ENCODE measurements around the gene ECHDC1. TPM values are rescaled to one million over a fixed set of nuclear protein-coding genes. Genes with fewer than 3 reads are reported as not detected.

ECHDC1 gene
- total RNA-seq, 2 experiments from 2014 or later = 39.5 to 46.1 TPM

DNA sequence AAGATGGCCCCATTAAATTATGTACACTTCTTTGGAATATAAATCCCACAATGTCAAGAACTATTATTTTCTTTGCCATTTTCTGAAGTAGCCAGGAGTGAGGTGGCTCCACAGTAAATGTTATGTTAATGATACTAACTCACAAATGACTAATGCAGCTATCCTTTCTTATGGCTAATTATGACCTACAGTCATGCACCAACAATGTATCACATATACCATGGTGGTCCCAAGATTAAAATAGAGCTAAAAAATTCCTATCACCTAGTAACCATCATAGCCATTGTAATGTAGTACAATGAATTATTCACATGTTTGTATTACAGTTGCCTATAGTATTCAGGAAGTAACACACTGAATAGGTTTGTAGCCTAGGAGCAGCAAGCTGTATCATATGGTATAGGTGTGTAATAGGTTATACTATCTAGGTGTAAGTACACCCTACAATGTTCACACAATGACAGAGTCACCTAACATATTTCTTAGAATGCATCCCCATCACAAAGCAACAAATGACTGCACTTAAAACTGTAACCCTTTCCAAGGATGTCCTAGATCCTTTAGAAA, 15.3 kb downstream of the ECHDC1 start:
- no peaks in the 10 kb centered on the region for H3K27me3 Mint-ChIP-seq
- H3K9me3 Mint-ChIP-seq (ENCODE audit: low read depth) = no peaks in the 10 kb centered on the region
- ATAC-seq (no peak), DNase-seq (no peak)
- H3K4me1 Mint-ChIP-seq = peaks cover 6% of the 10 kb centered on the region
- CTCF ChIA-PET = no interaction called here
- H3K27ac Mint-ChIP-seq = no peak overlapping the region
- H3K36me3 Mint-ChIP-seq = peaks cover 32% of the 10 kb centered on the region
- no peak overlapping the region for H3K4me3 Mint-ChIP-seq

DNA sequence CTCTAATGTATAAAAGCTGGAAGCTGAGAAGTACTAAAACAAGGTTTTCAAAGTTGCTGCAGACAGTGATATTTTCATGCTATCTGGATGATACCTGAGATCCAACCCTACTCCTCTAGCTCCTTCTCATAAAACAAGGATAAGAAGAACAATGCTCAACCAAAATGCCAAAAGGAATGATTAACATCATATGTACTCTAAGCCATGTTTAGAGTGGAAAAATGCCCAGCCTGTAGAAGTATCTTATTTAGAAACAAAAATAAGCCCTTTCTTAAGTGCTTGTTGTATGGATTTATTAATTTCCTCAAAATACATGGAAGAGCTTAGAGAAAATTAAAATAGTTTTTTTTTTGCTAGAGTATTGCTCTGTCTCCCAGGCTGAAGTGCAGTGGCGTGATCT, 23.7 kb downstream of the ECHDC1 start:
- Mint-ChIP-seq H3K36me3 (peaks cover 26% of the 10 kb centered on the region), H3K9me3 (ENCODE audit: low read depth) (no peaks in the 10 kb centered on the region), H3K4me1 (no peaks in the 10 kb centered on the region), H3K27me3 (no peaks in the 10 kb centered on the region), H3K4me3 (no peak overlapping the region), H3K27ac (no peak overlapping the region)
- DNase-seq (no peak), ATAC-seq (no peak)
- CTCF ChIA-PET = interaction anchor here (0.7 kb wide), 1 partner anchor 197 kb away, joined by 3 read pairs; no protein-coding TSS in a partner anchor

DNA sequence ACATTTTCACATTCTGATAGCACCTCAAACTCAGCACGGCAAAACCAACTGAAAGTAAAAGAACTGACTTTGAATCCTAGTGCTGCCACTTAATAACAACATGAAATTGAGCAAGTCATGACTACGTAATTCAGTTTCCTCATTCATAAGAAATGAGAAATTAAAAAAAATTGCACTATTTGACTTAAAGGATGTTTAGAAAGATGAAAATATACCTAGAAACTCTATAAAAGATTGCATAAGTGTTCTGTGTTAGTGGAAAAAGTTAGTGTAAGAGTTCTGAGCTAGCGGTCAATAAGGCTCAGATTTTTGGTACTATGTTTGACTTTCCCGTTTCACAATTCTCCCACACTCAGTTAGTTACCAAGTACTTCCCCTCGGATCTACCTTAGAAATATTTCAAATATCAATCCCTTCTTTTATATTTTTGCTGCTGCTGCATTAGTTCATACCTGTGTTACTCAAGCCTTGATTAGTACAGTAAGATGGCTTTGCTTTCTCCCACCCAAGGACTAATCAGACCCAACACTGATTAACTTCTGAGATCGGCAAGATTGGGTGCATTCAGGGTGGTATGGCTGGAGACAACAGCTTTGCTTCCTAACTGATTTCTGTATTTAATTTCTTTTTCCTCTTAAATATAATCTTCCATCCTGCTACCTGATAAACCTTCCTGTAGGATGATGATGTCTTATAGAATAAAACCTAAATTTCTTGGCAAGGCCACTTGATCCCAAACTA, 25.9 kb downstream of the ECHDC1 start:
- DNase-seq = no peak
- H3K9me3 Mint-ChIP-seq (ENCODE audit: low read depth) = no peaks in the 10 kb centered on the region
- CTCF ChIA-PET = interaction anchor here (2.1 kb wide), 1 partner anchor 198 kb away, joined by 4 read pairs; no protein-coding TSS in a partner anchor

GRCh38 chr6:127305741-127306140, 37.7 kb downstream of the ECHDC1 start:
- no peak overlapping the region for H3K27ac Mint-ChIP-seq
- H3K36me3 Mint-ChIP-seq = peaks cover 48% of the 10 kb centered on the region
- peaks cover 11% of the 10 kb centered on the region for H3K4me1 Mint-ChIP-seq
- no peaks in the 10 kb centered on the region for H3K27me3 Mint-ChIP-seq
- CTCF ChIA-PET = interaction anchor here (0.7 to 2.8 kb wide), 5 partner anchors 14 to 211 kb away, joined by 3 to 11 read pairs (median 5); partner anchors contain the start of gene RNF146
- H3K9me3 Mint-ChIP-seq (ENCODE audit: low read depth) = peaks cover 6% of the 10 kb centered on the region
- ATAC-seq (no peak), DNase-seq (no peak)
- H3K4me3 Mint-ChIP-seq = no peak overlapping the region

More for the DNA sequence above, 25.9 kb downstream of the ECHDC1 start:
- H3K4me1 Mint-ChIP-seq = no peaks in the 10 kb centered on the region
- no peak overlapping the region for H3K4me3 Mint-ChIP-seq
- ATAC-seq = no peak
- H3K36me3 Mint-ChIP-seq = peaks cover 27% of the 10 kb centered on the region
- no peak overlapping the region for H3K27ac Mint-ChIP-seq
- H3K27me3 Mint-ChIP-seq = no peaks in the 10 kb centered on the region

- no peak for DNase-seq
- Mint-ChIP-seq H3K27ac (no peak overlapping the region), H3K9me3 (ENCODE audit: low read depth) (no peaks in the 10 kb centered on the region), H3K4me3 (no peak overlapping the region), H3K27me3 (no peaks in the 10 kb centered on the region), H3K36me3 (peaks cover 33% of the 10 kb centered on the region), H3K4me1 (peaks cover 11% of the 10 kb centered on the region)
- CTCF ChIA-PET = interaction anchor here (1.1 to 2.8 kb wide), 8 partner anchors 11 to 234 kb away, joined by 3 to 11 read pairs (median 3); partner anchors contain the start of gene RNF146
- no peak for ATAC-seq
Observed at GRCh38 chr6:127303917-127304316, 39.5 kb downstream of the ECHDC1 start.

DNA sequence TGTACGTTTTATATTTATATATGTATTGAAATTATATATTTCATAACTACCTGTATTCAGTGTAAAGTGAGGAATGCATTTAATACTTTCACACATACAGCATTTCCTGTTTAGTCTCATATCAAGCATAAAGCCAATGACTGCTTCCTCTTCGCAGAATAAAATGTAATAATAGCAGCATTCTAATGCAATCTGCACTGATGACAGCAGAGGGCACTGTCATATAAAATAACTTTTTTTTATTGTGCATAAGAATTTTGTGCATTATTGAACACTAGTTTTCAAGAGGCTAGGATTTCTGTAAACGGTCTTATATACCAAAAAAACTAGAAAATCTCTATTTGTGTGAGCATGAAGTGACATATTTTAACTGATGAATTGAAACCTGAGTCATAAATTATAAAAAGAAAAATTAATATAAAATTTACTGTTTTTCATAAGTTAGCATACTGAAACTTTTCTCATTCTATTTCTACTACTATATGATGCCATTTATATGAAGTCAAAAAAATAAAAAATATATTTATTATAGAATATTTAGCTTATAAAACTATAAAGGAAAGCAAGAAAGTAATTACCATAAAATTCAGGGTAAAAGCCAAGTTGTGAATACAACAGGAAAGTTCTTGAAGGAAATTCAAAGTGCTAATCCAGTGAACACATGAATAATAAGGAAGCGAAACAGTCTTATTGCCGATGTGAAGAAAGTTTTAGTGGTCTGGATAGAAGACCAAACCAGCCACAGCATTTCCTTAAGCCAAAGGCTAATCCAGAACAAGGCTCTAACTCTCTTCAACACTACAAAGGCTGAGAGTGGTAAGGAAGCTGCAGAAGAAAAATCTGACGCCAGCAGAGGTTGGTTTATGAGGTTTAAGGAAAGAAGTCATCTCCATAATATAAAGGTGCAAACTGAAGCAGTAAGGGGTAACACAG, 40.4 kb downstream of the ECHDC1 start:
- H3K27ac Mint-ChIP-seq = no peak overlapping the region
- H3K4me3 Mint-ChIP-seq = no peak overlapping the region
- ATAC-seq (peak; percentile 60), DNase-seq (peak; percentile 58)
- no peaks in the 10 kb centered on the region for H3K27me3 Mint-ChIP-seq
- peaks cover 11% of the 10 kb centered on the region for H3K4me1 Mint-ChIP-seq
- CTCF ChIA-PET = interaction anchor here (1.1 to 4.5 kb wide), 9 partner anchors 12 to 237 kb away, joined by 3 to 18 read pairs (median 4); partner anchors contain the start of gene RNF146
- no peaks in the 10 kb centered on the region for H3K9me3 Mint-ChIP-seq (ENCODE audit: low read depth)
- H3K36me3 Mint-ChIP-seq = peaks cover 24% of the 10 kb centered on the region

- H3K27me3 Mint-ChIP-seq = no peaks in the 10 kb centered on the region
- no peak overlapping the region for H3K4me3 Mint-ChIP-seq
- ATAC-seq (no peak), DNase-seq (no peak)
- CTCF ChIA-PET = interaction anchor here (0.9 to 4.5 kb wide), 7 partner anchors 8 to 238 kb away, joined by 3 to 18 read pairs (median 3); partner anchors contain the start of gene RNF146
- no peaks in the 10 kb centered on the region for H3K9me3 Mint-ChIP-seq (ENCODE audit: low read depth)
- peaks cover 18% of the 10 kb centered on the region for H3K36me3 Mint-ChIP-seq
- peaks cover 11% of the 10 kb centered on the region for H3K4me1 Mint-ChIP-seq
- no peak overlapping the region for H3K27ac Mint-ChIP-seq
Observed at GRCh38 chr6:127301199-127301700, 42.2 kb downstream of the ECHDC1 start.

DNA sequence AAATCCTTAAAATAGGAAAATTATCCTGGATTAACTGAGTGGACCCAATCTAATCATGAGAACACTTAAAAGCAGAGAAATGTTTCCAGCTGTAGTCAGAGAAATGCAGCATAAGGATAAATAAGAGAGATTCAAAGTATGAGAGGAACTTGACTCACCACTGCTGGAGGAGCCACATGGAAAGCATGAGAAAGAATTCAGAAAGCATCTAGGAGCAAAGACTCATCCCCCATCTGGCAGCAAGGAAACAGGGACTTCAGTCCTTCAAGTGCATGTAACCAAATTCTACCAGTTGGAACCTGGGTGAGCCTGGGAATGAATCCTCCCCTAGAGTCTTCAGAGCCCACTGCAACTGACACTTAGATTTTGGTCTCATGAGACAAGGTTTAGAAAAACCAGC, 43.0 kb downstream of the ECHDC1 start:
- peaks cover 11% of the 10 kb centered on the region for H3K4me1 Mint-ChIP-seq
- ATAC-seq (no peak), DNase-seq (no peak)
- H3K27me3 Mint-ChIP-seq = no peaks in the 10 kb centered on the region
- H3K9me3 Mint-ChIP-seq (ENCODE audit: low read depth) = no peaks in the 10 kb centered on the region
- H3K4me3 Mint-ChIP-seq = no peak overlapping the region
- CTCF ChIA-PET = interaction anchor here (0.9 to 4.5 kb wide), 3 partner anchors 34 to 239 kb away, joined by 3 to 18 read pairs (median 3); partner anchors contain the start of gene RNF146
- no peak overlapping the region for H3K27ac Mint-ChIP-seq
- peaks cover 11% of the 10 kb centered on the region for H3K36me3 Mint-ChIP-seq

GRCh38 chr6:127299522-127300240, 43.7 kb downstream of the ECHDC1 start:
- peaks cover 13% of the 10 kb centered on the region for H3K36me3 Mint-ChIP-seq
- no peak for DNase-seq
- H3K27ac Mint-ChIP-seq = no peak overlapping the region
- ATAC-seq = no peak
- CTCF ChIA-PET = interaction anchor here (0.9 to 4.5 kb wide), 4 partner anchors 15 to 240 kb away, joined by 3 to 18 read pairs (median 3); partner anchors contain the start of gene RNF146
- H3K27me3 Mint-ChIP-seq = no peaks in the 10 kb centered on the region
- H3K4me3 Mint-ChIP-seq = no peak overlapping the region
- no peaks in the 10 kb centered on the region for H3K9me3 Mint-ChIP-seq (ENCODE audit: low read depth)
- H3K4me1 Mint-ChIP-seq = peaks cover 11% of the 10 kb centered on the region

- H3K4me3 Mint-ChIP-seq = no peak overlapping the region
- ATAC-seq (no peak), DNase-seq (no peak)
- no peaks in the 10 kb centered on the region for H3K27me3 Mint-ChIP-seq
- H3K27ac Mint-ChIP-seq = no peak overlapping the region
- CTCF ChIA-PET = interaction anchor here (1.0 to 4.5 kb wide), 3 partner anchors 14 to 241 kb away, joined by 3 to 18 read pairs (median 3); no protein-coding TSS in a partner anchor
- H3K4me1 Mint-ChIP-seq = peaks cover 9% of the 10 kb centered on the region
- H3K36me3 Mint-ChIP-seq = peaks cover 20% of the 10 kb centered on the region
- H3K9me3 Mint-ChIP-seq (ENCODE audit: low read depth) = no peaks in the 10 kb centered on the region
Observed at GRCh38 chr6:127298475-127298874, 44.9 kb downstream of the ECHDC1 start.

DNA sequence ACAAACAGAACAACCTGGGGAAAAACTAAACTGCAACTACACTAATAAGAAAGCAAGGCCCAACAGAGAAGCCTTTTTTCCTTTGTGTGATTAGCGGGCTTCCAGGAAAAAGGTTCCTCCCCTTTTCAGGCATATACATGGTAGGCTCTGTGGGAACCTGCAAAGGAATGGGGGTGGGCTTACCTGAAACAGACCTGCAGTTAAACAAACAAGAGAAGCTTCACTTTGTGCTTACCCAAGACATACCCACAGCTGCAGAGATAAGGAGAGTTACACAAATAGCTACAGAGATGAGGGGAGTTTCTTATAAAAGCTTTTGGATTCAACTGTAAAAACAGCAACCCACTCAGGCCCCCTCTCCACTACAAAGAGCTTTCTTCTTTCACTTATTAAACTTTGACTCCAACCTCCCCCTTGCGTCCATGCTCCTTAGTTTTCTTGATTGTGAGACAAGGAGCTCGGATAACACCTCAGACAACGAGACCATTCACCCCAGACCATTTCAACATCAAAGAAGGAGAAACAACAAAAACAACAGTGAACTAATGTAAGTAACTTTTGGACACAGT, 45.8 kb downstream of the ECHDC1 start:
- DNase-seq (no peak), ATAC-seq (no peak)
- H3K27ac Mint-ChIP-seq = no peak overlapping the region
- peaks cover 6% of the 10 kb centered on the region for H3K4me1 Mint-ChIP-seq
- H3K36me3 Mint-ChIP-seq = peaks cover 23% of the 10 kb centered on the region
- H3K4me3 Mint-ChIP-seq = no peak overlapping the region
- CTCF ChIA-PET = no interaction called here
- H3K9me3 Mint-ChIP-seq (ENCODE audit: low read depth) = no peaks in the 10 kb centered on the region
- no peaks in the 10 kb centered on the region for H3K27me3 Mint-ChIP-seq

DNA sequence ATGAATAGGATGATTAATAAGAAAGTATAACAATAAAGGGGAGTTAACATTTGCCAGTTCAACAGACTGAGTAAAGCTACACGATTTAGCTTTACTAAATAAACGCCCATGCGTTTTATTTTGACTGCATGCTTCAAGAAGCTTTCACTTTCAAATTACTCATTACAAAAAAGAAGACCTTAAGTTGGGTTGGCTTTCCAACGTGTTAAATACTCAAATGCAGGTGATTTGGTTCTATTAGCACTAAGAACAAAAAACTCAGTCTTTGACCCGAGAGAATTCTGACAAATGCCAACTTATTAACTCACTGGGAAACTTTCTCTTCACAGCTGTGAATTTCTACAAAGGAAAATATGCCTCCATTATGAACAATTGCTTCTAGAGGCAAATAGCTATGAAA, 51.9 kb downstream of the ECHDC1 start:
- Mint-ChIP-seq H3K4me3 (peak overlapping the region; percentile 46), H3K36me3 (peaks cover 43% of the 10 kb centered on the region)
- ATAC-seq = peak; percentile 76

More for the DNA sequence above, 51.9 kb downstream of the ECHDC1 start:
- Mint-ChIP-seq H3K9me3 (ENCODE audit: low read depth) (no peaks in the 10 kb centered on the region), H3K27me3 (no peaks in the 10 kb centered on the region), H3K27ac (no peak overlapping the region), H3K4me1 (peaks cover 22% of the 10 kb centered on the region)
- CTCF ChIA-PET = interaction anchor here (1.5 to 4.2 kb wide), 3 partner anchors 12 to 26 kb away, joined by 4 to 25 read pairs (median 11); partner anchors contain the start of gene RNF146
- no peak for DNase-seq

Data from activated CD8-positive, alpha-beta memory T cell treated with anti-CD3 and anti-CD28 coated beads, Interleukin-2, amount 10 ng/mL, durations not matched to agents 7 days and 5 days (primary cell).